HG03439 (cell line): ENCODE results near the gene SPEM3.

Source experiments
- ATAC-seq: cut with Tn5 transposase; IDR thresholded peaks from one replicate; pipeline ENCODE4 v1.9.1; 2021; ENCODE audit warnings: mild to moderate bottlenecking, moderate library complexity; ENCODE audit not compliant: unreplicated experiment

SPEM3 gene

DNA sequence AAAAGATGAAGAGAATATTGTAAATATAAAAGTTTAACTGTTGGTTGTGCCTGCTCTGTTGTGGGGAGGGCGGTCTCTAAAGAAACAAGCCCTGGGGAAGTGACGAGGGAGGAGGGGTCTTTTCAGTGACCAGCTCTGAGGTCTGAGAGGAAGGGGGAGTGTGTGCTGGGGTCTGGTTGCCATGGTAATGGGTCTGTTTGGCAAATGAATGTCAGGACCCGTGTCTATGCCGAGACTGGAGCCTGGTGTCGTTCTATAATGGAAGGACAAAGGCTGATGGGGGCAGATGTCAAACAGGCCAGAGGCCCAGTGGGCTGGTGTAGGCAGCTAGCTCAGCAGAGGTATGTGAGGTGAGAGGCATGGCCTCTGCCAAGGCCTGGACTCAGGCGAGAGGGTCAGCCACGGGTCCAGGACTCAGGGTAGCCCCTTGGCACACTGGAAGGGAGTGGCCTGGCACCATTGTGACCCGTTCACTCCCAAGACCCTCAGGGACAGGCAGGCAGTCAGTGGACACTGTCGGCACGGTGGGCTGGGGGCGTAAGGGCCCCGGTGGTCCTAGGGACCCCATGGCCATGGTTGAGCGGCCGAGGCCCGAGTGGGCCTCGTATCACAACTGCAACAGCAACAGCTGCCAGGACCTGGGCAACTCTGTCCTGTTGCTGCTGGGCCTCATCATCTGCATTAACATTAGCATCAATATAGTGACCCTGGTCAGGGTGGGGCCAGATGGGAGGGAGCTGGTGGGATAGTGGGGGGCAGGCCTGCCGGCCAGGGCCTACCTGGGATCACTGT is 8.6 kb upstream of the SPEM3 start, which contains the start of gene SPEM1:
Gene SPEM1, plus strand, starts transcription at position 506 of the 792 bp plus-strand sequence. Its CDS starts 61 bp downstream, at position 567.
- no peak for ATAC-seq

GRCh38 chr17:7421186-7421585 is 7.5 kb upstream of the SPEM3 start:
- ATAC-seq: no peak

DNA sequence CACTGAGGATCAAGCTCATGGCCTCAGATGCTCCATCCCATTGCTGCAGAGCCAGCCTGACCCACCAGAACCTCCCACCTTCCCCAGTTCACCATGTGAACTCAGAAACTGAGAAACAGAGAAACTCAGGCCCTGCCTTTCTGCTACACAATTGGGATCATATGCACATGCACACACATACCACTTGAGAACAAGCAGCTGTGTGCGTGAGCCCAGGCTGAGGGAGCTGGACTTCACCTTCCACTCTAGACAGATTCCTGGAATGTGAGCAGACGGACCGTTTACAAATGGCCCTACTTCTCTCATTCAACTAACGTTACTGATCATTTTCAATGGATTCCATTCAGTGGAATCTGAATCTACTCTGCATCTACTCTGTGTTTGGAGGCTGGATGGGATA is 5.0 kb upstream of the SPEM3 start:
- no peak for ATAC-seq

- no peak for ATAC-seq
Measured at GRCh38 chr17:7425316-7425715, 3.3 kb upstream of the SPEM3 start, which contains the start of gene SPEM2. SPEM2 (plus strand) TSS chr17:7425616; CDS start chr17:7425689, 73 bp downstream.

DNA sequence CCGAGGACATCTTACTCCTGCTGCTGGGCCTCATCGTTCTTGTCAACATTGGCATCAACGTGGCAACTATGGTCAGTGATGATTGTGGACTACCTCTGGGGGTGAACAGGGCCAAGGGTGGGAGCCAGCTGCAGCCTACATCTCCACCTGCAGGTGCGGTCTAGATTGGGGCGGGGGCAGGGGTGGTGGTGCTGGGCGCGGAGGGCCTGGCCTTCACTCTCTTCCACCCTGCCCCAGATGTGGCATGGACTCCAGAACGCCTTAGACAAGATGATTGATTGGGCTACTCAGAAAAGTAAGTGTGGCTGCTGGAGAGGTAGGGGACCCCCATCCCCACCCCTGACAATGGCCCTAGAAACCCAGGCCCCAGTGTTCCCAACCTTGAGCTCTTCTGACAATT is 2.9 kb upstream of the SPEM3 start:
- ATAC-seq: no peak

GRCh38 chr17:7426203-7426863 is 2.3 kb upstream of the SPEM3 start:
- no peak for ATAC-seq

GRCh38 chr17:7426896-7427489 is 1.7 kb upstream of the SPEM3 start:
- ATAC-seq: no peak

DNA sequence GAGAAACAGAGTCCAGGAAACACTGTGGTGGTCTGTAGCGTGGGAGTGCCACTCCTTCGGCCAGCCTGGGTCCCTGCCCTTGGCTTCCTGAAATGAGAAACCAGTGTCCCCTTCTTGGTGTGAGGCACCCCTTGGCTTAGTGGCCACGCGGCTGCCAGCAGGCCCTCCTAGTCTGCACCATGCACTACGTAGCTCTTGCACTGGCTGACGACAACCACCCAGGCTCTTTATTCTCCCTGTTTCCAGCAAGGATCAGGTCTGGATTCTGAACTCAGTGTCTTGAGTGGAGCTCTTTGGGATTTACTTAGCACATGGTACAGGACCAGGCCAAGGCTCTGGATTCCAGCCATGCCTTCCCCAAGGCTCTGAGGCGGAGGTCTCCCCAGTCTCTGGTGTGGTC is 1.1 kb upstream of the SPEM3 start:
- ATAC-seq: no peak

DNA sequence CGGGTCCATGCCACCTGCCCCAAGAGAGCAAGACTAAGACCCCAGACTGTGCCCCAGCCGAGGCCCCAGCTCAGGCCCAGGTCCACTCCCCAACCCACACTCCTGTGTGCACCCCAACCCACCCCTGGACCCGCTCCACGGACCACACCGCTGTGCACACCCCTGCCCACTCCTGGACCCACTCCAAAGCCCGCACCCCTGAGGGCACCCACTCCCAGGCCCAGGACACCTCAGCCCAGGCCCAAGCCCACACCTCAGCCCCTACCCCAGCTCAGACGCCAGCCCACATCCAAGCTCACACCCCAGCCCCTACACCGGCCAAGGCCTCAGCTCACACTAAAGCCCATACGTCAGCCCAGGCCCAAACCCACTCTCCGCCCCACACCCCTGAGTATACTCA is 1.1 kb downstream of the SPEM3 start:
- no peak for ATAC-seq

- no peak for ATAC-seq
Measured at GRCh38 chr17:7431231-7431630, 2.6 kb downstream of the SPEM3 start.

DNA sequence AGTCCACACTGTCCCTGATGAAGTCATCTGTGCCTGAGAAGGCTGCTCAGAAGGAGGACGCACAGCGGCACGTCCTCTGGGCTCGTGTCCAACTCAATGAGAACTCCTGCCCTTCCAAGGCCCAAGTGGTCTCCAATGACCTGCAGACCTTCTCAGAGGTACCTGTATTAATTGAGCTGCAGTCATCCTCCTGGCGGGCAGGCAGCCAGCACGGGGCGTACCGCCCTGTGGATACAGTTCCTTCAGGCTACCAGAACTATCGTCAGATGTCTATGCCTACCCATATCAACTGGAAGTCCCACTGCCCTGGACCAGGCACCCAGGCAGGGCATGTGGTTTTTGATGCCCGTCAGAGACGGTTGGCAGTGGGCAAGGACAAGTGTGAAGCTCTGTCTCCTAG is 3.6 kb downstream of the SPEM3 start:
- ATAC-seq: no peak

DNA sequence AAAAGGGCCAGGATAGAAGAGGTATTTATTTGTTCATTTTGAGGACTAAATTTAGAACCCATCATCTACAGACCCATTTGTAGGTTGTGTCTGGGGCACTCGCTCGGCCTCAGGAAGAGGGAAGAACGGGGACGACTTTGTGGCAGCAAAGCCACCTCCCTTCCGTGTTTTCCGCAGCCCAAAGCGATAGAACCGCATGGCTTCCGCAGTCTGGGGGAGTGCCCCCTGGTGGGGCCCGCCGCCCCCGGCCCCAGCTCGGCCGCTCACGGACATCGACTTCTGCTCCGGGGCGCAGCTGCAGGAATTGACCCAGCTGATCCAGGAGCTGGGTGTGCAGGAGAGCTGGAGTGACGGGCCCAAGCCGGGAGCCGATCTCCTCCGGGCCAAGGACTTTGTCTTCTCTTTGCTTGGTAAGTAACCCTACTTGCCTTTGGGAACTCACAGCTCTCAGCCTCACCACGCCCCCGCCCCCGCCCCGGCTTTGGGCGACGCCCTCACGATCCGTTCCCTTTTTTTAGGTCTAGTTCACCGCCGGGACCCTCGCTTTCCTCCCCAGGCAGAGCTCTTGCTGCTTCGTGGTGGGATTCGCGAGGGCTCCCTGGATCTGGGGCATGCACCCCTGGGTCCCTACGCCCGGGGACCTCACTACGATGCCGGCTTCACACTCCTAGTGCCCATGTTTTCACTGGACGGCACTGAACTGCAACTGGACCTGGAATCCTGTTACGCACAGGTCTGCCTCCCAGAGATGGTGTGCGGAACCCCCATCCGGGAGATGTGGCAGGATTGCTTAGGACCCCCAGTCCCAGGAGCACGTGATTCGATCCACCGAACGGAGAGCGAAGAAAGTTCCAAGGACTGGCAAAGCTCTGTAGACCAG is 7.3 kb downstream of the SPEM3 start:
- no peak for ATAC-seq

GRCh38 chr17:7436556-7437368 is 8.1 kb downstream of the SPEM3 start:
- no peak for ATAC-seq

DNA sequence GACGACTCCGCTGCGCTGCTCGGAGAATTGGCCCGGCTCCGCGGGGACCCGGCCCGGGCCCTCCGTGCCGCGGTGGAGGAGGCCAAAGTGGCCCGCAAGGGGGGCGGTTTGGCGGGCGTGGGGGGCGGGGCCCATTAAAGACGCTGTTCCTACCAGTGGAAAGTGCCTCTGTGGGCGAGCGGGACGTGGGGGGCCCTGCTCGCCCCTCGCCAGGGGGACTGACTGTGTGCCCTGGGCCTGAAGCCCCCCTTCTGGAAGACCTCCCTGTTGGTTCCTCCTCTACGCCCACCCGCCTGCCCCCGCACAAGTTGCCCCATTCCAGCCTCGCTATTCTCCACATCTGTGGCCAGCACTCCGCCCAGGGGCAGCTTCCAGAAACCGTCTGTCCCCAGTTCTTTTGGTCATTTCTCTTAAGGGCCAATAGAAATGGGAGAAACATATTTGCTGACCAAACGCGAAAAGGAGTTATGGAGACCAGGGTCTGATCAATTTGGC is 8.8 kb downstream of the SPEM3 start:
- no peak for ATAC-seq

GRCh38 chr17:7437950-7438614 is 9.4 kb downstream of the SPEM3 start:
- no peak for ATAC-seq

DNA sequence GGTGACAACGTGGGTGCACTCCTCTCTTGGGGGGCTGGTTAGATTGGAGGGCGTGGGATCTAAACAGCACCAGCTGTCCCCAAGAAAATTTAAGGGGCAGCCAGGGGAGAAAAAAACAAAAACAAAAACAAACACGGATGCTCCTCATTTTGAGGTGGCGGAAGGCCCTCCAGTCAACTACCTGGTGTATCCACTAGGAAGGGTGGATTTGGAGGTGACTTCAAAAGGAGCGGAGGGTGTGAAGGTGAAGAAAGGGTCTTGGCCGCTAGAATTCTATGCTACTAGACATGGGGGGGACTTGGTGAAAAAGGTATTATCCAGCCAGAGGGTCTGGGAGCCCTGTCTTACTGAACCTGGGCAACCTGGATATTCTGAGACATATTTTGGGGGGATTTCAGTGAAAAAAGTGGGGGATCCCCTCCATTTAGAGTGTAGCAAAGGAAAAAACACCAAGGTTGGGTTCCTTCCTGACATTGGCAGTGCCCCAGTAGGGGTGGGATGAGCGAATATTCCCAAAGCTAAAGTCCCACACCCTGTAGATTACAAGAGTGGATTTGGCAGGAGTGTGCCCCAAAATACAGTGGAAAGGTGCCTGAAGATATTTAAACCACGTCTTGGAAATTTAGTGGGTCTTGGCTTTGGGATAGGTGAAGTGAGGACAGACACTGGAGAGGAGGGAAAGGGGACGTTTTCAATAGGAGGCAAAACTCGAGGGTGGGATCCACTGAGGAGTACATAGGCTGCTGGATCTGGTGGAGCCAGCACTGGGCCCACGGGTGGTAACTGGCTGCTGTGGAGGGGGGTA is 10.2 kb downstream of the SPEM3 start:
- no peak for ATAC-seq

GRCh38 chr17:7439462-7440112 is 10.9 kb downstream of the SPEM3 start, which contains the start of gene FGF11:
FGF11 (plus strand) TSS chr17:7439512; CDS start chr17:7439621, 109 bp downstream.
- ATAC-seq: no peak
